Left lung (tissue), 10 donors: ENCODE results near the gene DCP1B. TPM values are rescaled to one million over a fixed set of nuclear protein-coding genes. Genes with fewer than 3 reads are reported as not detected.
A peak's percentile ranks its signal among the peaks of the same experiment; 100 is the strongest.

Experiments
- ATAC-seq: fragments of 200-7000 bp; cut with Tn5 transposase; one replicate; pipeline ENCODE4 v1.9.1; 2020; ENCODE audit warnings: moderate library complexity
- DNase-seq, 4 donors: peaks; one replicate each; pipeline ENCODE4 v3.0.0-alpha.2; 2013 to 2020
- H3K27ac ChIP-seq, 2 donors: fragments of 200-600 bp; sonication (generic) in 1 of 2; one replicate each; pipeline versions ENCODE4 v1.5.0 to v1.8.0; 2020 to 2021
- H3K27me3 ChIP-seq, 2 donors: fragments of 200-600 bp; sonication (generic) in 1 of 2; one replicate each; pipeline versions ENCODE4 v1.5.0 to v1.8.0; 2020 to 2021
- H3K36me3 ChIP-seq, 2 donors: fragments of 200-600 bp; sonication (generic) in 1 of 2; one replicate each; pipeline versions ENCODE4 v1.5.0 to v1.8.0; 2020 to 2021
- H3K4me1 ChIP-seq, 2 donors: fragments of 200-600 bp; one replicate each; pipeline ENCODE4 v1.8.0; 2021
- H3K4me3 ChIP-seq, 2 donors: fragments of 200-600 bp; sonication (generic) in 1 of 2; one replicate each; pipeline versions ENCODE4 v1.5.0 to v1.8.0; 2020 to 2021; ENCODE audit warnings: mild to moderate bottlenecking in 1 of 2
- H3K9me3 ChIP-seq, 2 donors: fragments of 200-600 bp; sonication (generic) in 1 of 2; one replicate each; pipeline versions ENCODE4 v1.5.0 to v1.8.0; 2020 to 2021
- intact Hi-C, 2 donors: fragments of 100-400 bp; cut with DNase I; formaldehyde crosslinking; loops; one replicate each; pipeline versions ENCODE4 v1.11.2 to v1.14.2; 2022
- polyA plus RNA-seq, 6 donors: library from polyadenylated mRNA; unstranded; fragments of 120-200 nt; gene quantifications; one replicate each; pipeline ENCODE4 v1.2.1, GENCODE V29; 2013; ENCODE audit not compliant: insufficient read length in 6 of 6
- total RNA-seq, 2 donors: library from RNA; stranded (reverse); fragmentation: NEBNext Ultra II Directional; extraction: Animal tissue kit (Norgen Biotek cat#: 25700); gene quantifications; one replicate each; pipeline ENCODE4 v1.2.1, GENCODE V29; 2021
- TF ChIP-seq, protein P1 (sequence below), 2 donors: fragments of 200-600 bp; sonication (generic) in 1 of 2; IDR thresholded peaks; one replicate each; pipeline versions ENCODE4 v1.5.0 to v1.8.0; 2021; ENCODE audit warnings: antibody characterized with exemption in 2 of 2
- donor health status: DM: no; HTN: yes; CAD: no.
- donor health status: DM: no; HTN: no; CAD: no.

The DCP1B gene
- total and polyA plus RNA-seq, 8 donors: 9.8 to 33.4 (median 28.5) TPM

DNA sequence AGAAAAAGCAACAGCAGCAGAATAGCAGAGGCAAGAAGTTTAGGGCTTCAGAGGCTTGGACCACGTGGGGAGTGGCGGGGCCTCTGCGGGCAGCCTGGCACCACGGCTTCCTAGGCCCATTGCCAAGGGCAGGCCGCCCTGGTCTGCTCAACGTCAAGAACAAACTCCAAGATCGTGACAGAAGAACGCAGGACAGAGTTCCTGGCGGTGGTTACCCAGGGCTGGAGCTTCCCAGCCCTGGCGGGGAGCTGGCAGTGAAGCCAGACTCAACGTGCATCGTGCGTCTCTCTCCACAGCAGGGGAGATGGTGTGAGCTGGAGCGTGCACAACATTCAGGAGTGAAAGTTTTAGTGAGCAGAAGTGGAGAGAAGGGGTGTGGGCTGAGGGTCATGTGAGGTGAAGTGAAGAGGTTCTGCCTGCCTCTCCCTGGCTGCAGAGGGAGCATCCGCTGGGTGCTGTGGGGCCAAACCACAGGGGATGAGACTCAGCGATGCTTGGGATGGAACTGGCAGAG lies 71.9 kb downstream of the DCP1B start:
- TF ChIP-seq, protein P1, sequence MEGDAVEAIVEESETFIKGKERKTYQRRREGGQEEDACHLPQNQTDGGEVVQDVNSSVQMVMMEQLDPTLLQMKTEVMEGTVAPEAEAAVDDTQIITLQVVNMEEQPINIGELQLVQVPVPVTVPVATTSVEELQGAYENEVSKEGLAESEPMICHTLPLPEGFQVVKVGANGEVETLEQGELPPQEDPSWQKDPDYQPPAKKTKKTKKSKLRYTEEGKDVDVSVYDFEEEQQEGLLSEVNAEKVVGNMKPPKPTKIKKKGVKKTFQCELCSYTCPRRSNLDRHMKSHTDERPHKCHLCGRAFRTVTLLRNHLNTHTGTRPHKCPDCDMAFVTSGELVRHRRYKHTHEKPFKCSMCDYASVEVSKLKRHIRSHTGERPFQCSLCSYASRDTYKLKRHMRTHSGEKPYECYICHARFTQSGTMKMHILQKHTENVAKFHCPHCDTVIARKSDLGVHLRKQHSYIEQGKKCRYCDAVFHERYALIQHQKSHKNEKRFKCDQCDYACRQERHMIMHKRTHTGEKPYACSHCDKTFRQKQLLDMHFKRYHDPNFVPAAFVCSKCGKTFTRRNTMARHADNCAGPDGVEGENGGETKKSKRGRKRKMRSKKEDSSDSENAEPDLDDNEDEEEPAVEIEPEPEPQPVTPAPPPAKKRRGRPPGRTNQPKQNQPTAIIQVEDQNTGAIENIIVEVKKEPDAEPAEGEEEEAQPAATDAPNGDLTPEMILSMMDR (IDR thresholded peaks at IDR 0.05): no peak
- intact Hi-C loops: loop anchor here (10.0 kb wide), 3 partner anchors 138 to 298 kb away; no protein-coding TSS in a partner anchor
- DNase-seq (peak in 1 of 4 donors; percentile 28), ATAC-seq (no peak)
- Histone ChIP-seq H3K9me3 (no peaks in the 10 kb centered on the region), H3K4me1 (no peaks in the 10 kb centered on the region), H3K36me3 (no peaks in the 10 kb centered on the region), H3K4me3 (no peak overlapping the region), H3K27me3 (peaks cover 0 to 32% of the 10 kb centered on the region in 2 donors), H3K27ac (no peak overlapping the region)

DNA sequence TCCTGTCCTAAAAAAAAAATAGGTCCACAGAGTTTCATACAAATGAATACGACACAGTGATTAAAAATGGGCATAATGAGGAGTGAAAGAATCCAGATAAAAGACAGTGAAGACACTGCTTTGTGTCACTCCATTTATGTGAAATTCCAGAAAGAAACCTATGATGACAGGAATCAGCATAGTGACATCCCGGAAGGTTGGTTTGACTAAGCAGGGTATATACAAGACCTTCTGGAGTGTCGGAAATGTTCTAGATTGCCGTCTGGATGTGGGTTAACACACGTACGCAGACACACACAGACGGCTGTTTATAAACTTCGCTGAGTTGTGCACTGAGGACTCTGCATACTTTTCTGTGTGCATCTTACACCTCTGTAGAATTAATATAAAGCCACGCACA lies 72.6 kb downstream of the DCP1B start:
- DNase-seq: no peak
- intact Hi-C loops: loop anchor here (10.0 kb wide), 3 partner anchors 137 to 297 kb away; no protein-coding TSS in a partner anchor

DNA sequence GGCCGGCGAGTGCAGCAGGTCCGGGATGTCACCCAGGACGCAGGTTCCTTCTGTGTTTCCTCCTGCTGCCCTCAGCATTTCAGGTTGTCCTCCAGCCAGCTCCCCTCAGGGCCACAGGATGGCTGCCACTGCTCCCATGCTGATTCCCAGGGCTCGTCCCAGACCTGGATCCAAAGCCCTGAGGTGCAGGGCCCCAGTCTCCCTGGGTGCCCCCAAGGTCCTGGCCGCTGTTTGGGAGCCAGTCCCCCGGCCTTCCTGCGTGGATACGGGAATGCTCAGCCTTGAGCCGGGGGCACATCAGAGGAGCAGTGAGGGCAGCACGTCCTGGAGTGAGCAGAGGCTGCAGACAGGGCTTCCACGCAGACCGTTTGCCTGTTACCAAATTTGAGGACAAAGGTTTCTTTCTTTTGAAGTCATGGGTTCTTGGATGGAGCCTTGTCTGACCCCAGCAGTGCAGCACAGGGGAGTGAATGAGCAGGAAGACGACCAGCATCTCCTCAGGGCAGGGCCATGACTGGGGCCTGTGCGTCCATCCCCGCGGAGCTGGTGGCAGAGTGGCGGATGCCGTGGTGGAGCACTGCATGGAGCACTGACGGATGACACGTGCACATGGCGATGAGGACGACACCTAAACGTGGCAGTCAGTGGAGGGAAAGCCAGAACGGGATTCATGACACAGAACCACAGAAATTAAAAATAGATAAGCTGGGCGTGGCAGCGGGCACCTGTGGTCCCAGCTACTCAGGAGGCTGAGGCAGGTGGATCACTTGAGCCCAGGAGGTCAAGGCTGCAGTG lies 73.3 kb downstream of the DCP1B start:
- Histone ChIP-seq H3K27ac (no peak overlapping the region), H3K27me3 (peaks cover 0 to 40% of the 10 kb centered on the region in 2 donors), H3K4me1 (no peaks in the 10 kb centered on the region), H3K36me3 (no peaks in the 10 kb centered on the region), H3K4me3 (no peak overlapping the region), H3K9me3 (no peaks in the 10 kb centered on the region)
- peak in 1 of 4 donors; percentile 31 for DNase-seq
- TF ChIP-seq, protein P1 (IDR thresholded peaks at IDR 0.05): no peak
- ATAC-seq: no peak
- intact Hi-C loops: loop anchor here (10.0 kb wide), 3 partner anchors 136 to 296 kb away; no protein-coding TSS in a partner anchor

More for the DNA sequence above, 72.6 kb downstream of the DCP1B start:
- no peak for ATAC-seq
- H3K4me1 ChIP-seq: no peaks in the 10 kb centered on the region
- peaks cover 0 to 37% of the 10 kb centered on the region in 2 donors for H3K27me3 ChIP-seq
- TF ChIP-seq, protein P1 (IDR thresholded peaks at IDR 0.05): no peak
- H3K36me3 ChIP-seq: no peaks in the 10 kb centered on the region
- H3K9me3 ChIP-seq: no peaks in the 10 kb centered on the region
- no peak overlapping the region for H3K27ac ChIP-seq
- no peak overlapping the region for H3K4me3 ChIP-seq

DNA sequence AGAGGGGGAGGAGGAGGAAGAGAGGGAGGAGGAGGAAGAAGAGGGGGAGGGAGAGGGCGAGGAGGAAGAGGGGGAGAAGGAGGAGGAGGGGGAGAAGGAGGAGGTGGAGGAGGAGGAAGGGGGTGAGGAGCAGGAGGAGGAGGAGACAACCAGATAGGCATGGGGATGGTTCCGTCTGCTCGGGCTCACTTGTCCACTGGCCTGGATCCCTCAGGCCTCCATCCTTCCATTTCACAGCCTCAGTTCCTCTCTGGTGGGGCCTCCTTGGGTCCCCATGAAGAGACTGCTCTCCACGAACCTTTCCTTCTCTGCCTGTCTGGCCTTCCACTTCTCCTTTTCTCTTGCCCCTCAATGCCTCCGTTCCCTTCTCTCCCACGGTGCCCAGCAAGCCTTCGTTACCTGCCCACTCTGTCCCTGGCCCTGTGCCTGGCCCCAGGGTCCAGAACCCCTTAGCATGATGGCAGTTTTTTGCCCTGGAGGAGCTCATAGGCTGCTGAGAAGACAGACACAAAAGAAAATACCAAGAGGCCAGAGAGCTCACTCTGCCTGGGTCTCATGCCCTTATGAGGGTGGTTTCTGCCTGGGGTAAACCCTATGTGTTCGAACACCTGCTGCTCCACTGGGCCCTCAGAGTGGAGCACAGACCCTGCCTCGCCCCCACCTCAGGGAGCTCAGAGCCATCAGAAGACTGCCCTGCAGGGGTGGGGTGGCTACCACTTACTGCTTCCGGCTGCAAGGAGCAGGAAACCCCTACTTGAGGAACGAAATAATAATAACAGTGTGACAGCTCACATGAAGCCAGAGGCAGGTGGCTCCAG lies 74.1 kb downstream of the DCP1B start:
- DNase-seq: no peak
- no peak overlapping the region for H3K27ac ChIP-seq
- no peaks in the 10 kb centered on the region for H3K9me3 ChIP-seq
- no peak overlapping the region for H3K4me3 ChIP-seq
- peaks cover 0 to 48% of the 10 kb centered on the region in 2 donors for H3K27me3 ChIP-seq
- no peaks in the 10 kb centered on the region for H3K4me1 ChIP-seq
- TF ChIP-seq, protein P1 (IDR thresholded peaks at IDR 0.05): no peak
- intact Hi-C loops: loop anchor here (10.0 kb wide), 3 partner anchors 135 to 295 kb away; no protein-coding TSS in a partner anchor
- H3K36me3 ChIP-seq: no peaks in the 10 kb centered on the region
- ATAC-seq: no peak
